Brain microvascular endothelial cell (primary cell): ENCODE results near the gene ZBED3.
"Not testable (repeated sequence)": the region's sequence is repeated elsewhere in the genome, so short reads cannot be mapped to it uniquely, and the experiment has no call there.

ENCODE experiments used
- DNase-seq: peaks from one replicate; pipeline ENCODE4 v3.0.0-alpha.2; 2020
- H3K27ac ChIP-seq: fragments of 250-450 bp; sonication (Bioruptor Pico); 2 replicates; pipeline ENCODE4 v1.5.1; 2020; ENCODE audit warnings: mild to moderate bottlenecking, moderate library complexity
- H3K27me3 ChIP-seq: fragments of 250-450 bp; sonication (Bioruptor Pico); replicated peaks from 2 replicates; pipeline ENCODE4 v1.5.1; 2020; ENCODE audit warnings: mild to moderate bottlenecking
- H3K36me3 ChIP-seq: fragments of 250-450 bp; sonication (Bioruptor Pico); replicated peaks from 2 replicates; pipeline ENCODE4 v1.5.1; 2020; ENCODE audit warnings: mild to moderate bottlenecking
- H3K4me3 ChIP-seq: 2 replicates; pipeline ENCODE4 v1.5.1; 2011; ENCODE audit warnings: low read depth, mild to moderate bottlenecking, control low read depth, low read length, moderate library complexity
- in situ Hi-C: cut with HindIII; loops from 2 replicates; pipeline ENCODE4 v1.10.0; 2017; ENCODE audit warnings: low sequenced_read_pairs, low pct_ligation_motif_present
- TF ChIP-seq, protein P1 (sequence below): IDR thresholded peaks from 2 replicates; pipeline ENCODE4 v1.5.1; 2011; ENCODE audit warnings: low read depth, mild to moderate bottlenecking, moderate library complexity, low read length, control low read depth, inconsistent platforms; ENCODE audit errors: missing control alignments

ZBED3 gene

DNA sequence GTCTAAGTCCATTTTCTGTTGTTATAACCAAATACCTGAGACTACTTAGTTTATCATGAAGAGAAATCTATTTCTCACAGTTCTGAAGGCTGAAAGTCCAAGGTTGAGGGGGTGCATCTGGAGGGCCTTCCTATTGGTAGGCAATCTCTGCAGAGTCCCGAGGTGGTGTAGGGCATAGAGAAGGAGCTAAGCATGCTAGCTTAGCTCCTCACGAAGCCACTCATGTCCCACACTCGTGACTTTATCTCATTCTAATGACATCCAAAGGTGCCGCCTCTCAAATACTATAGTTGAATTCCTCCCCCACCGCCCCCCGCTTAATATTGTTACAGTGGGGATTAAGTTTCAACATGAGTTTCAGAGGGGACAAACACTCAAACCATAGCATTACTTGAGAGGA, 36.0 kb upstream of the ZBED3 start:
- in situ Hi-C loops: no loop called here
- TF ChIP-seq, protein P1, sequence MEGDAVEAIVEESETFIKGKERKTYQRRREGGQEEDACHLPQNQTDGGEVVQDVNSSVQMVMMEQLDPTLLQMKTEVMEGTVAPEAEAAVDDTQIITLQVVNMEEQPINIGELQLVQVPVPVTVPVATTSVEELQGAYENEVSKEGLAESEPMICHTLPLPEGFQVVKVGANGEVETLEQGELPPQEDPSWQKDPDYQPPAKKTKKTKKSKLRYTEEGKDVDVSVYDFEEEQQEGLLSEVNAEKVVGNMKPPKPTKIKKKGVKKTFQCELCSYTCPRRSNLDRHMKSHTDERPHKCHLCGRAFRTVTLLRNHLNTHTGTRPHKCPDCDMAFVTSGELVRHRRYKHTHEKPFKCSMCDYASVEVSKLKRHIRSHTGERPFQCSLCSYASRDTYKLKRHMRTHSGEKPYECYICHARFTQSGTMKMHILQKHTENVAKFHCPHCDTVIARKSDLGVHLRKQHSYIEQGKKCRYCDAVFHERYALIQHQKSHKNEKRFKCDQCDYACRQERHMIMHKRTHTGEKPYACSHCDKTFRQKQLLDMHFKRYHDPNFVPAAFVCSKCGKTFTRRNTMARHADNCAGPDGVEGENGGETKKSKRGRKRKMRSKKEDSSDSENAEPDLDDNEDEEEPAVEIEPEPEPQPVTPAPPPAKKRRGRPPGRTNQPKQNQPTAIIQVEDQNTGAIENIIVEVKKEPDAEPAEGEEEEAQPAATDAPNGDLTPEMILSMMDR: no peak
- DNase-seq: no peak
- H3K27ac ChIP-seq: no peak overlapping the region
- H3K27me3 ChIP-seq: no peaks in the 10 kb centered on the region
- H3K36me3 ChIP-seq: no peaks in the 10 kb centered on the region
- H3K4me3 ChIP-seq: no peak overlapping the region

DNA sequence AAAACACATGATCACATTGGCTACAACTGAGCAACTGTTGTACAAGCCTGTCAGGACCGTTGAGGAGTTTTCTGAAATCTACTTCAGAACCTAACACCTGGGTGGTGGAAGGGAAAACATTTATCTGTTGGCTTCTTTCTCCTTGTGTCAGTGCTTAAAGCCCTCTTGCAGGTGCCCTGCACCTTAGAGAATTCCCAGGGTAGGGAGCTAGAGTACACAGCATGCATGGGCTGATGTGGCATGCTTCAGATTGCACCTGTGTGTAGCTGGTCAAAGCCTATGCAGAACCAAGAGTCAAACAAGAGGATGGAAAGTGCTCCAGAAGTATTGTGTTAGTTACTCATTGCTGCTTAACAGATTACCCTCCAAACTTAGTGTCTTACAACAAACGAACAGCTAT, 33.6 kb upstream of the ZBED3 start:
- Histone ChIP-seq H3K4me3 (no peak overlapping the region), H3K27me3 (no peaks in the 10 kb centered on the region), H3K36me3 (no peaks in the 10 kb centered on the region), H3K27ac (no peak overlapping the region)
- in situ Hi-C loops: no loop called here
- no peak for DNase-seq
- TF ChIP-seq, protein P1: no peak

DNA sequence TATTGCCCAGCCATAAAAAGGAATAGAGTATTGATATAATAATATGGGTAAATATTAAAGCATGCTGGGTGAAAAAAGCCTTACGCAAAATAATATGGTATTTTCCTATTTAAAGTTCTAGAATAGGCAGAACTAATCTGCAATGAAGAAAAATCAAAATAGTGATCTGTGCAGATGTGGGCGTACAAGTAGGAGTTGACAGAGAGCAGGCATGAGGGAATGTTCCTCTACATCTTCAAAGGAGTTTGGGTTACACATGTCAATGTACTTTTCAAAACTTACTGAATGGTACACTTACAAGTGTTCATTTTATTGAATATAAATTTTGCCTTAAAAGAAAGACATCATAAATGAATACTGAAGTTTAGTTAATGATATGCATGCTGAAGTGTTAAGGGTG, 33.0 kb upstream of the ZBED3 start:
- in situ Hi-C loops: no loop called here
- TF ChIP-seq, protein P1: no peak
- Histone ChIP-seq H3K36me3 (no peaks in the 10 kb centered on the region), H3K27ac (no peak overlapping the region), H3K27me3 (no peaks in the 10 kb centered on the region), H3K4me3 (no peak overlapping the region)
- no peak for DNase-seq

DNA sequence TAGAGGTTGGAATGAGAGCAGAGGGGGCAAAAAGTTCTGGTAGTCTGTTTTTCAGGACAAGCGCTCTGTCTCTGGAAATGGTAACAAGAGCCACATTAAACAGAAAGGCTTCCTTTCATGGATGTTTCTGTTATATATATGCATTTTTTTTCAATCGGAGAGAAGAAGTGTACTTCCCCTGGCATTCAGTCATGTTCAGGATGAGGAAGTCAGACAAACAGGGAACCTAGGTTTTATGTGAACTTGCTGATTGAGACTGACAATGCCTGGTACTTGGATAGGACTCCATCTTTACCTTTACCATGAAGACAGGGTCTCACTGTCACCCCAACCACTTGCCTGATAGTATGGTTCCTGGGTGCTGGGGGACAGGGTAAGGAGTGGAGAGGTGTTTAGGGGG, 30.1 kb upstream of the ZBED3 start:
- TF ChIP-seq, protein P1: no peak
- no peaks in the 10 kb centered on the region for H3K36me3 ChIP-seq
- no peak overlapping the region for H3K4me3 ChIP-seq
- H3K27ac ChIP-seq: no peak overlapping the region
- no peak for DNase-seq
- in situ Hi-C loops: no loop called here
- H3K27me3 ChIP-seq: no peaks in the 10 kb centered on the region

DNA sequence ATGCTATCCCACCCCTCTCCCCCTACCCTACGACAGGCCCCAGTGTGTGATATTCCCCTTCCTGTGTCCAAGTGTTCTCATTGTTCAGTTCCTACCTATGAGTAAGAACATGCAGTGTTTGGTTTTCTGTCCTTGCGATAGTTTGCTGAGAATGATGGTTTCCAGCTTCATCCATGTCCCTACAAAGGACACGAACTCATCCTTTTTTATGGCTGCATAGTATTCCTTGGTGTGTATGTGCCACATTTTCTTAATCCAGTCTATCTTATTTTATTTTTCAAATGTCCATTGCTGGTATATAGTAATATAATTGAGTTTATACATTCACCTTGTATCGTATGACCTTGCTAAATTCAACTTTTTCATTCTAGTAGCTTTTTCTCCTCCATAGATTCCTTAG, 19.9 kb upstream of the ZBED3 start:
- H3K36me3 ChIP-seq, H3K27ac ChIP-seq, in situ Hi-C loops, H3K4me3 ChIP-seq, DNase-seq, H3K27me3 ChIP-seq: not testable (repeated sequence)

DNA sequence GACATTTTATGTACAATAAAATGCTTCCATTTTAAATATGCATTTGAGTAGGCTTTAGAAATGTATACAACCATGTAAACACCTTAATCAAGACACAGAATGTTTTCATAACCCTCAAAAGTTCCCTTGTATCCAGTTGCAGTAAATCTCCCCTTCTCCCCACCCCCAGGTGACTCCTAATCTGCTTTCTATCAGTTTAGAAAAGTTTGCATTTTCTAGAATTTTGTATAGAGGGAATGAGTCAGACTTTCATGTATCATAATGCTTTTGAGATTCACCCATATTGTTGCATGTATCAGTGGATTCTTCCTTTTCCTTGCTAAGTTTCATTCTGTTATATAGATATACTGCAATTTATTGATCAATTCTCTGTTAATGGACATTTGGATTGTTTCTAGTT, 17.7 kb upstream of the ZBED3 start:
- in situ Hi-C loops: no loop called here
- H3K27me3 ChIP-seq: no peaks in the 10 kb centered on the region
- TF ChIP-seq, protein P1: no peak
- no peak for DNase-seq
- no peaks in the 10 kb centered on the region for H3K36me3 ChIP-seq
- no peak overlapping the region for H3K4me3 ChIP-seq
- H3K27ac ChIP-seq: no peak overlapping the region

DNA sequence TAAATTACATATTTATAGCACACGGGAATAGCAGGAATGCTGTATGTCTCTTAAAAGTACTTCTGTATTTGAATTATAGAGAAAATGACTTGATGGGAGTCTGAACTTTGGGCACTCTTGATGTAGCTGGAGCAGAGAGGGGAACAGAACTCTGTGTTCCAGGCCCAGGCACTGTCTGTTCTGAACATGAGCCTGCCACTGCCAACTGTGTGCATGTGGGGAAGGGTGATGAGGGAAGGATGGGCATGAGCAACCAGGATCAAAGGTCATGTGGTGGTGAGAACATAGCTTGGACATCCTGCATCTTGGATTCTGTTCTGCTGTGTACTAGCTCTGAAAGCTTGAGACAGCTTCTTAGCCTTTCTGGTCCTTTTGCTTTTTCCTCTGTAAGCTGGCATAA, 16.4 kb upstream of the ZBED3 start:
- no peak for DNase-seq
- no peak overlapping the region for H3K27ac ChIP-seq
- TF ChIP-seq, protein P1: no peak
- H3K4me3 ChIP-seq: no peak overlapping the region
- no peaks in the 10 kb centered on the region for H3K36me3 ChIP-seq
- in situ Hi-C loops: no loop called here
- H3K27me3 ChIP-seq: no peaks in the 10 kb centered on the region
